Limb (tissue), 2 donors: ENCODE data around the gene ALDH7A1.
"Not testable (repeated sequence)": the region's sequence is repeated elsewhere in the genome, so short reads cannot be mapped to it uniquely, and the experiment has no call there.

Experiments
- DNase-seq, 2 donors: peaks; one replicate each; pipeline ENCODE4 v3.0.0-alpha.2; 2016; ENCODE audit errors: extremely low spot score in 2 of 2

Gene ALDH7A1

DNA sequence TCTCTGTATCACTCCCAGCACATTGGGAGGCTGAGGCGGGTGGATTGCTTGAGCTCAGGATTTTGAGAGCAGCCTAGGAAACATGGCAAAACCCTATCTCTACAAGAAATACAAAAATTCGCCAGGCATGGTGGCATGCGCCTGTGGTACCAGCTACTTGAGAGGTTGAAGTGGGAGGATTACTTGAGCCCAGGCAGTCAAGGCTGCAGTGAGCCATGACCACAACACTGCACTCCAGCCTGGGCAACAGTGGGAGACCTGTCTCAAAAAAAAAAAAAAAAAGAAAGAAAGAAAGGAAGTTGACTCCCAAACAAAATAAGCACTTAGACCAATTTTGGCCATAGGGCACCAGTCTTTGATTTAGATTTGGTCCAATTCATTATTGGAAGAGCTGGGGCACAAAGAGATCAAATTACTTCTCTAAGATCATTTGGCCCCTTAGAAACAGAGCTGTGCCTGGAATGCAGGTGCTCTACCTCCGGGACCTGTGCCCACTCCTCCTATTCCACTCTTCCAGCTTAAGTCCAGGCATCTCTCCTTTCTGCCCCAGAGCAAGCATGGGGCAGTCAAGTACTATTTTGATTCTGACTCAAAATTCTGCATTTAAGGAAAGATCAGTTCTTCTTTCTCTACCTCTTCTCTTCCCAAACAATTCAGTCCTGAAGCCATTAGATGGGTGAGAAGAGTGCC, 59.0 kb downstream of the ALDH7A1 start:
- no peak for DNase-seq

DNA sequence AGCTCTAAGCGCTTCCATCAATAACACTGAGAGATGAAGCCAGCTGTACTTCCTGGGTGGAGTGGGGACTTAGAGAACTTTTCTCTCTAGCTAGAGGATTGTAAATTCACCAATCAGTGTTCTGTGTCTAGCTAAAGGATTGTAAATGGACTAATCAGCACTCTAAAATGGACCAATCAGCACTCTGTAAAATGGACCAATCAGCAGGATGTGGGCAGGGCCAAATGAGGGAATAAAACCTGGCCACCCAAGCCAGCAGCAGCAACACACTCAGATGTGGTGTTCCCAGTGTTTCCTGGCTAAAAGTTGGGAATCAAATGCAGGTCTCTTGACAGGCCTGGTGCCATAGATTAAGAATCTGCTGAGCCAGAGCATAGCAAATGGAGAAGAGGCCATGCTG, 60.5 kb downstream of the ALDH7A1 start:
- no peak for DNase-seq

DNA sequence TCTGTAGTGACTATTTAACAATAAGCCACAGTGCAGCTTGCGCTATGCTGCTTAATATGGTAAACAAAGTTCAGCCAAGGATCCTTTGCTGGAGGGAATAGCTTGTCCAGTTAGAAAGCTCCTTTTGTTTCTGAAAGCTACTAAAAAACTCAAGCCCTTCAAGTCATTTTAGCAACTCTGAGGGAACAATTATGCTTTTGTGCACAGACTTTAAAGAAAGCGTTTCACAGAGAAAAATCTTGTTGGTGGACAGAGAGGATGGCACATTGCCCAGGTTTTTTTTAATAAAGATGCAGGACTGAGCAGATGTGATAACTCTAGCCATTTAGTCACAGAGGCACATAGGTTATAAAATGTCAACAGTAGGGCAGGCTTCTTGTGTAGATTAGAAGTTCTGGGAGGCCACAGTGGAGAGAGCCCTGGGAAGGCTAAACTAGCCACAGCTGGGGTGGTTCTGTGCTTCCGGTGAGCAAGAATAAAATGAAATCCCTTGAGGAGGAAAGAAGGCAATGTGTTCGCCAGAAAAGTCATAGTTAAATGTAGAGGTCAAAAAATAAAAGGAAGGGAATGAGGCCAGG, 63.4 kb downstream of the ALDH7A1 start:
- DNase-seq: peak in 1 of 2 donors; percentile 38

DNA sequence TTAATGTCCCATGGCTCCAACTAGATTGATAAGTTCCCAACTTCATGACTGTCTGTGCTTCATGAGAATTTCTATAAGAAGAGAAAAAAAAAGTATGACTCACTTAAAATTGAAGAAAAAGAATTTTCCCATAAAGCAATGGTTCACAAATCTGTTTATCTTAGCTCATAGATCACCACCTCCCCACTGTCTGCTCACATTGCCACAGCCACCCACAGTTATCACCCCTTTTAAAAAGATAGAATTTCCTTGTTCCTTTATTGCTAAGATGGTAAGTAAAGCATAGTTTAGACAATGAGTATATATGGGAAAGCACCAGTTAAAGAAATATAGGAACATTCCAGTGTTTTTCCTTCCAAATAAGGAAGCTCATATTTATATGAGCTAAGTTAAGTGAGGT, 67.1 kb downstream of the ALDH7A1 start:
- DNase-seq: no peak

DNA sequence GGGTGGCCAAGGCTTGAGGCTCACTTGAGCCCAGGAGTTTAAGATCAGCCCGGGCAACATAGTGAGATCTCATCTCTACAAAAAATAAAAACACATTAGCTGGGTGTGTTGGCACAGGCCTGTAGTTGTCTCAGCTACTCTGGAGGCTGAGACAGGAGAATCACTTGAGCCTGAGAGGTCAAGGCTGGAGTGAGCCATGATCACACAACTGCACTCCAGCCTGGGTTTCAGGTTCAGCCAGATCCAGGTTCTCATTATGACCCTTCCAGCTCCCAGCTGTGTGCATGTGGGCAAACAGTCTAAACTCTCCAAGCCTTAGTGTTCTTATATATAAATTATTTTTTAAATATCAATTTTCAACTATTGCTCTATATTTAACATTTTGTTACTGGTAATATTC, 67.9 kb downstream of the ALDH7A1 start:
- DNase-seq: no peak

DNA sequence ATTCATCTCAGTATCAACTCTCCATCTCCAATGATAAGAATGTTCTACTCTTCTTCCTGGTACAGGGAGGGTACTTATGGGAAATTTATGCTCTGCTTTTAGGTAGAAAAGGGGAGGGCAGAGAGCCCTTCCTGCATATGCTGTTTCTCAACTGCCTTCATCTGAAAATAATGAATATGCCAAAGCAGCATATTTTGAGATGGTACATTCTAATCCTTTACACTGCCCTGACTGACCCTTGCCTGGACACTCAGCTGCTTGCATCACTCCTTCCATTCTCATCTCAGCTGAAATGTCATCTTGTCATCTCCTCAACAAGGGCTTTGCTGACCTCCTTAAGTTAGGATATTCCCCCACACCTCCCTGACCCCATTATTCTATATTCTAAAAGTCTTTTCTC, 68.5 kb downstream of the ALDH7A1 start:
- no peak for DNase-seq

DNA sequence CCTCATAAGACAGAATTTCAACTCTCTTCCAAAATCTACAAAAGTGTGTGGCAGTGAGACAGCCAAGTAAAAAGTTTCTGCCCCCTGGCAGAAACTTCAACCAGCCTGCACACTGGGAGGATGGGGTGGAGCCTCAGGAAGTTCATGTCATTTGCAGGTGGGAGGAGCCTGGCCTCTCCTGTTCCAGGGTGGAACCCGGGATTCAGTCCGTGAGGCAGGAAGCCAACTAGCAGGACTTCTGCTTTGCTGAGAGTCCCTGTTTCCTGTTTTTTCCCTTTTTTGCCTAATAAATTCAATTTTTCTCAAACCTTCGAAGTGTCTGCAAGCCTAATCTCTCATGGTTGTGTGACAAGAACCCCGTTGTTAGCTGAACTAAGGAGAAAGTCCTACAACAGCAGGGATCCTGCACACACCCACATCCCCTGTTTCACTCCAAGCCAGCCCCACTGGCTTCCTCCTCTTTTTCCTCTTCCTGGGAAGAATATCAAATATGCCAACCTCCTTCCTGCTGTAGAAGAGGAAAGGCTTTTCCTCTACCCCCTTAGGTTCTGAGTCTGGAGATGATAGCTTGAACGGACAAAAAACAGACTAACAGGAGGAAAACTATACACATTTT, 69.3 kb downstream of the ALDH7A1 start:
- DNase-seq: no peak

DNA sequence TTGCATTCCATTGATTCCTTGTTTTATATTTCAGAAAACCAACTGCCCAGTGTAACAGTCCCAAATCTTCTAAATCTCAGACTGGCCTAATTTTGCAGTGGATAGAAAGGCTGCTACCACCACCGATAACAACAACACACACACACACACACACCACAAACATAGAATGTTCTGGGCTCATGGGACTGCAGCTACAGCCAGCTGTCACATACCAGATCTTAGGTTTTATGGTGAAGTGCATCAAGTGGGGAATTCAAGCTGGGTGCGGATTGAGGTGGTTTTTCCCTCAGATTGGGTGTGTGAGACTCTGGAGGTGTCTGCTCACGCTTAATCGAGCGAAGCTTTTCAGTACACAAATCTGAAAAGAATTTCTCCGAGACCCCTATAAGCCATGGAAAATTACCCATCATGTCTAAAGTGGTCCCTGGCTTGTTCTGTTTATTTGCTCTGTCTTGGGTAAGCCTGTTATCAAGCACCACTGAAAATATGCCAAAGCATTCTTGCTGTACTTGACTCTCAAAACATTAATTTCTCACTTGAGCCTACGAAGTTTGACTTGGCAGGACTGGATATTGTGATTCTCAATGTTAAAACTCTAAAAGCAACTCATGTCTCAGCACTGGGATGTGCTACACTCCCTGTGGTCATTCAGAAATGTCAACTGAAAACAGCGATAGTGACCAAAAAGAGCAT, 71.1 kb downstream of the ALDH7A1 start:
- DNase-seq: no peak

DNA sequence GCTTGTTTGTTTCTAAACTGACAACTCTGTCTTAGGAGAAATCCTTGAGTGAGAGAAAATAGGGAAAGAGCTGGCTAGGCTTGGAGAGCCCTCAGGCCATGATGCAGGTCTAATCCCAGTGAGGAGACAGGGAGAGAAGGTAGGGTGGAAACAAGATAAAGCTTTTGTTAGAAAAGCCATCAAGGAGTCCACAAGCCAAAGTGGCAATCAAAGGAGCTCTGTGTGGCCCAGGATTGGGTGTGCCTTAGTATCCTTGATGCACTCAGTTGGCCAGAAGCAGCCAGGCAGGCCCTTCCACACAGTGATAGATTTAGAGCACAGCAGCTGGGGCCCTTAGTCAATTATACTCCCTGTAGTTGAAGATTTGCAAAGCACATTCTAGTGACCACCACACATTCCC, 73.9 kb downstream of the ALDH7A1 start:
- DNase-seq: no peak

DNA sequence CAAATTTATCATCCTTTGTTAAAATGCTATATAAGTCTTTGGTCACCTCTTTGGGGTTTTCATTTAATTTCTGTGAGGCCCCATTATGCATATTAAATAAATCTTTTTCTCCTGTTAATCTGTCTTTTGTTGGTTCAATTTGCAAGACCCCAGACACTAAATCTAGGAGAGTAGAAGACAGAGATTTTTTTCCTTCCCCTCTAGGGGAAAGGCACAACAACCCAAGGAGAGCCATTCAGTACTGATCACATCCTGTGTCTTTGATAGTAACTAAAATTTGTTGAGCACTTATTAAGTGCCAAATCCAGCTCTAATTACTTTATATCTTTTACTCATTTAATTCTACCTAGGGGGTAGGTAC, 74.4 kb downstream of the ALDH7A1 start:
- no peak for DNase-seq

DNA sequence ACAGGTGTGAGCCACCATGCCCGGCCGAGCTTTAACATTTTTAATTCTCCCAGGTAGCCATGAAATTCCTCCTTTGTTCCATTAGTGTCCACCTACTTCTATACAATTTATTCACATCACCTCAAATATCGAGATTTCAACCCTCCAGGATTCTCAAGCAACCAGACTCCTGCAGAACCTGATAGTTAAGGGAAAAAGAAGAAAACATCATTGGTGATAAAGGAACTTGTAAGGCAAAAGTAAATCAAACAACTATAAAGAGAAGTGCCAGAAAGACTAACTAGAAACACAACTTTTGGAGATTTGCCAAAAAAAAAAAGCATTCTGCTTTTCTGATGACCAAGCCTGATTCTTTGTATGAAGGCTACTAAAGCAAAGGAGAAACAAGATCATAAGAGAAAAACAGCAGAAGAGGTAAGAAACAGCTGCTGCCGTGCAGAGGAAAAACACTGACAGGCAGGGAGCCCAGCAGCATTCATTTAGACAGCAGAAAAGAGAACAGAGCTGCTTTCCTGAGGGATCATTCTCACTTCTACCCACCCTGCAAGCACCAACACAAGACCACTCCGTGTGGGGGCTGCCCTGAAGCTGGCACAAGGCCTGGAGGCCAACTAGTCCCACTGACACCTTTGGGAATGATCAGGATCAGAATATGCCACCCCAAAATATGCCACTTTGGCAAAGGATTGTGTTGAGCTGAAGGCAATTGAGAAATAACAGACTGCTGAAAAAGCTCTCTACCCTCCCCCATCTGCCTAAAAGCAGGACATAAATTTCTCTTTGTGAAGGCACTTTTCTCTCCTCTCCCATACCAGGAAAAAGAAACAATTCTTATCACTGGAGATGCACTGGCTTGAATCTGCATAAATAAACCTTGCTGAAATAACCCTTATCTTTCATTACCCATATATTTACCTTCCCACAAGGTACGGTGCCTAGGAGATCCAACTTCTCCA, 75.1 kb downstream of the ALDH7A1 start:
- peak in 1 of 2 donors; percentile 44 for DNase-seq

DNA sequence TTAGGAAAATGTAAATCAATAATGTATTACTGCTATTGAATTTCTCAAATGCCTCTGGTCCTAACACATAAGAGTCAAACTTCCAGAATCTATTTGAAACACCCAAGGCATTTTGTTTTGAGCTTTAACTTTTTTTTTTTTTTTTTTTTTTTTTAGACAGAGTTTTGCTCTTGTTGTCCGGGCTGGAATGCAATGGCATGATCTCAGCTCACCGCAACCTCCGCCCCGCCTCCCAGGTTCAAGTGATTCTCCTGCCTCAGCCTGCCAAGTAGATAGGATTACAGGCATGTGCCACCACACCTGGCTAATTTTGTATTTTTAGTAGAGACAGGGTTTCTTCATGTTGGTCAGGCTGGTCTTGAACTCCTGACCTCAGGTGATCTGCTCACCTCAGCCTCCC, 75.8 kb downstream of the ALDH7A1 start:
- not testable (repeated sequence) for DNase-seq

DNA sequence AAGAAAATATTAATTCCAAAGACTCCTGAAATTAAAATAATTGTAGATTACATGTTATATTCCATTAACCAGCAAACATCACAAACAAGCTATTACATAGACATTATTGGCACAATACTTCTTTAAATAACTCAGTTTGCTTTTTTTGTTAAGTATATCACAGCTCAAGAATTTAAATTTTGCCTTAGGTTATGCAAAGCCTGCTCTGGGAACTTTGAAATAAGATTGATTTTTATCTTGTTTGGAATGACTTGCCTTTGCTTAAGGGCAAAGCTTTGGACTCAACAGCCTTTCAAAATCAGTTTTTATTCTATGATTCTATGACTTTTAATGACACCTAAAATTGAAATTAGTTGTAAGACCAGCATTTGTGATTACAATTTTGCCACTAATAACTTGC, 78.2 kb downstream of the ALDH7A1 start:
- DNase-seq: no peak

DNA sequence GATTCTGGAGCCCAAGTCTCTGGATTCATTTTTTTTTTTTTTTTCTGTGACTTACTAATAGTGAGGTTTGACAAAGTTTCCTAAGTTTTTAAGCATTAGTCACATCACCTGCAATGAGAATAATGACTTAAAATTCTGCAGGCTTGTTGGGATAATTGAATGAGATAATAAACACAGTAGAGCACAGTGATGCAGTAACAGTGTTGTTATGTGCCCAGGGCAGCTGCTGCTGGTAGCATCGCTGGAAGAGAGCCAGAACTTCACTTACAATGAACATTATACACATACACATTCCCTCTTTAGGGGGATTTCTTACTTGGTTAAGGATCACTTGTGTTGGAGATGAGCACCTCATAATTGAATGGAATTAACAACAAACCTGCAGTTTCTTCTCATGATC, 78.9 kb downstream of the ALDH7A1 start:
- DNase-seq: no peak

DNA sequence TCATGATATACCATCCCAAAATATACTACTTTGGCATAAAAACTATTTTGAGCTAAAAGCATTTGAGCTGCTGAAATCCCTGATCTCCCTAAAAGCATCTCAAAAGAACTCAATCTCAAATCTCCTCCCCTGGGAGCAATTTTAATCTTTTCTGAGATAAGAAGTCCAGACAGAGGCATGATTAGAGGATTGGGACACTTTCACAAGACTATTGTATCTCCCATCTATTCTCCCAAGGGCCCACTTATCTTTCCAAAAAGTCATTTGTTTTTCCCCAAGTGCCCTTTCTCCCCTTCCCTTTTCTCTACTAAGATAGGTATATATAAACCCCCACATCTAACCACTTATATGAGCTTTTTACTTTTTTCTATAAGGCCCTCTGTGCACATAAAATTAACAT, 79.7 kb downstream of the ALDH7A1 start:
- DNase-seq: no peak

DNA sequence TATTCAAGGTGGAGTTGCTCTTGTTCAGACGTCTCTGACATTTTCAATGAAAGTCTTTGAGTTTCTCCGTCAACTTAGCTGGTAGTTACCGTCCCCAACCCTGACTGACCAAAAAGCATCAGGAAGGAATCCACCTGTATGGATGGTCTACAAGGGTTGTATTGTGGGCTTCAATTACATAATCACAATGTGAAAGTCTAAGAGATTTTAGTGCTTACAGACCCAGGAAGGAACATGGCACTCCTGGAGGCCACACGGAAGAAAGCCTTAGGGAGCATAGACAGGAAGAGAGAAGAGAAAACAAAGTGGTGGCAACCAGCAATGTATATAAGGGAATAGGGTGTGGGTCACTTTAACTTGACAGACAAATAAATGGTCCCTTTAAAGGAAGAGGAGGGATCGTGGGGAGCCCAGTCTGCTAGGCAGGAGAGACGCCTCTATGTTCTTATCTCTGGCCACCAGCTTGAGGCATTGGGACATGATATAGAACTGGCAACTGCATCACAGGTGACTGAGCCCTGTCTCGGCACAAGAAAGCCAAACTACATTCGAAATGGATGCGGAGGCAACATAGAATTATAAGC, 80.4 kb downstream of the ALDH7A1 start:
- DNase-seq: no peak

DNA sequence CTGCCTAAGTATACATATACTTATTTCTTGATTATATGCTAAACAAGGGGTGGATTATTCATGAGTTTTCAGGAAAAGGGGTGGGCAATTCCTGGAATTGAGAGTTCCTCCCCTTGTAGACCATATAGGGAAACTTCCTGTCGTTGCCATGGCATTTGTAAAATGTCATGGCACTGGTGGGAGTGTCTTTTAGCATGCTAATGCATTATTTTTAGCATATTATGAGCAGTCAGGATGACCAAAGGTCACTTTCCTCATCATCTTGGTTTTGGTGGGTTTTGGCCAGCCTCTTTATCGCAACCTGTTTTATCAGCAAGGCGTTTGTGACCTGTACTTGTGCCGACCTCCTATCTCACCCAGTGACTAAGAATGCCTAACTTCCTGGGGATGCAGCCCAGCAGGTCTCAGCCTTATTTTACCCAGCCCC, 80.9 kb downstream of the ALDH7A1 start:
- no peak for DNase-seq

DNA sequence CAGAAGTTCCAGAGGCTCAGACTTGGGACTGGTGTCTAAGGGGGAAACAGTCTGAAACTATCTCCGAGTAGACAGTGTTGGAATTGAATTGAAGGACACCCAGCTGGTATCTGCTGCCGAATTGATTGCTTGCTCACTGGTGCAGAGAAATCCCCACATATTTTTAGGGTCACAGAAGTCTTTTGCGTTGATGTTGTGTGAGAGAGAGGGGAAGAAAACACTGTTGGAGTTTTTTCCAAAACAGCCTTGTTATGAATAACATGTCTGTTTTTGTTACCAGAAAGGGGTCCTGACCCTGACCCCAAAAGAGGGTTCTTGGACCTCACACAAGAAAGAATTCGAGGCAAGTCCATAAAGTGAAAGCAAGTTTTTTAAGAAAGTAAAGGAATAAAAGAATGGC, 81.3 kb downstream of the ALDH7A1 start:
- no peak for DNase-seq

DNA sequence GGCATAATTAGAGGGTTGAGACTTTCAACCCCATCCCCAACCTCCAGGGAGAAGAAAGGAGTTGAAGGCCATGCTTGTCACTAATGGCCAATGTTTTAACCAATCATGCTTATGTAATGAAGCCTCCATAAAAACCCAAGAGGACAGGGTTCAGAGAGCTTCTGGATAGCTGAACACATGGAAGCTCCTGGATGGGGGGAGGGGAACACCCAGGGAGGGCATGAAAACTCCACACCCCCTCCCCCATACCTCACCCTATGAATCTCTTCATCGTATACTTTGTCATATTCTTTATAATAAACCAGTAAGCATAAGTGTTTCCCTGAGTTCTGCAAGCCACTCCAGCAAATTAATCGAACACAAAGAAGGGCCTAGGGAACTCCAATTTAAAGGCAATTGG, 81.7 kb downstream of the ALDH7A1 start:
- no peak for DNase-seq

DNA sequence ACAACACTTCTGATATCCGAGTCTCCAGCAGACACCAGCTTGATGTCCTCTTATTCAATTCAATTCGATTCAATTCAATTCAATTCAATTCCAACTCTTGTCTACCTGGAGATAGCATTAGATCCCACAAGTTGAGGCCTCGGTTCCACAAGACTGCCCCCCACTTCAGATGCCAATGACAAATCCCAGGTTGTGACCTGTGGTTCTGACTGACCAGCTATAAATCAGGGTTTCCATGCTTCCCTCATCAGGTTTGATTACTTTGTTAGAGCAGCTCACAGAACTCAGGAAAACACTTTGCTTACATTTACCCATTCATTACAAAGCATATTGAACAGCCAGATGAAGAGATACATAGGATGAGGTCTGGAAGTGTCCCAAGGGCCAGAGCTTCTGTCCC, 82.6 kb downstream of the ALDH7A1 start:
- DNase-seq: no peak

DNA sequence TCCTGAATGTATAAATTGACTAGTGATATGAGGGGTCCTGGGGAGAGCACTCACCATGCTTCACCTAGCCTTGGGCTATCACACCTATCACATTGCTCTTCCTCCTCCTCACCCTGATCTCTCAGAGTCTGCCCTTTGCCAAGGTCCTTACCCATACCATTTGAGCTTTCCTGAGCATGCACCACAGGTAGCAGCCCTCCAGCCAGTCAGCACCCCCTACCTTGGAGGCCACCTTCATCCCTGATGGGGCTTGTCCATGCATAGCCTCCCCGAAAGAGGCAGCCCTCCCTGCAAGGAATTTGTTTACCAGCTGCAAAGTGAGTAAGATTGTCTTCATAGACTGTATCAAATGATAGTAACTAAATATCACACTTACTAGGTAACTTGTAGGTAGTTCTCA, 83.1 kb downstream of the ALDH7A1 start:
- DNase-seq: no peak
